KMS-11 (cell line): Measurements from ENCODE around the gene HAS3.

Experiments
- H2AFZ ChIP-seq: fragments of 200-600 bp; sonication (generic); 2 replicates; pipeline ENCODE4 v1.6.1; 2016; ENCODE audit warnings: antibody characterized with exemption, mixed run types, low read depth
- H3K27ac ChIP-seq: fragments of 200-600 bp; sonication (generic); 2 replicates; pipeline ENCODE4 v1.6.1; 2016; ENCODE audit warnings: mild to moderate bottlenecking, mixed run types
- H3K27me3 ChIP-seq: fragments of 200-600 bp; sonication (generic); 2 replicates; pipeline ENCODE4 v1.6.1; 2017; ENCODE audit warnings: mild to moderate bottlenecking, low read depth, mixed run types, moderate library complexity; ENCODE audit not compliant: insufficient read depth
- H3K36me3 ChIP-seq: fragments of 200-600 bp; sonication (generic); 2 replicates; pipeline ENCODE4 v1.6.1; 2017; ENCODE audit warnings: mild to moderate bottlenecking, mixed run types; ENCODE audit not compliant: insufficient read depth
- H3K4me1 ChIP-seq: fragments of 200-600 bp; sonication (generic); 2 replicates; pipeline ENCODE4 v1.6.1; 2016; ENCODE audit warnings: mild to moderate bottlenecking, low read depth, mixed run types; ENCODE audit not compliant: poor library complexity, severe bottlenecking
- H3K4me2 ChIP-seq: fragments of 200-600 bp; sonication (generic); 2 replicates; pipeline ENCODE4 v1.7.0; 2016; ENCODE audit warnings: mild to moderate bottlenecking, mixed run types
- H3K4me3 ChIP-seq: fragments of 200-600 bp; sonication (generic); IDR thresholded peaks from 2 replicates; pipeline ENCODE4 v1.6.1; 2017; ENCODE audit warnings: low read depth, low read length, mixed read lengths; ENCODE audit not compliant: insufficient read depth
- H3K79me2 ChIP-seq: fragments of 200-600 bp; sonication (generic); 2 replicates; pipeline ENCODE4 v1.6.1; 2016; ENCODE audit warnings: low read depth, mixed run types; ENCODE audit not compliant: insufficient read depth
- H3K9ac ChIP-seq: fragments of 200-600 bp; sonication (generic); 2 replicates; pipeline ENCODE4 v1.6.1; 2016; ENCODE audit warnings: mild to moderate bottlenecking, mixed run types
- H4K20me1 ChIP-seq: fragments of 200-600 bp; sonication (generic); 2 replicates; pipeline ENCODE4 v1.6.1; 2016; ENCODE audit warnings: mild to moderate bottlenecking, mixed run types; ENCODE audit not compliant: insufficient read depth
- CTCF ChIP-seq: fragments of 200-600 bp; sonication (generic); conservative IDR thresholded peaks from 2 replicates; pipeline ENCODE4 v1.6.1; 2017; ENCODE audit warnings: low read depth, mild to moderate bottlenecking, antibody characterized with exemption, low read length, moderate library complexity, mixed read lengths

Gene HAS3

DNA sequence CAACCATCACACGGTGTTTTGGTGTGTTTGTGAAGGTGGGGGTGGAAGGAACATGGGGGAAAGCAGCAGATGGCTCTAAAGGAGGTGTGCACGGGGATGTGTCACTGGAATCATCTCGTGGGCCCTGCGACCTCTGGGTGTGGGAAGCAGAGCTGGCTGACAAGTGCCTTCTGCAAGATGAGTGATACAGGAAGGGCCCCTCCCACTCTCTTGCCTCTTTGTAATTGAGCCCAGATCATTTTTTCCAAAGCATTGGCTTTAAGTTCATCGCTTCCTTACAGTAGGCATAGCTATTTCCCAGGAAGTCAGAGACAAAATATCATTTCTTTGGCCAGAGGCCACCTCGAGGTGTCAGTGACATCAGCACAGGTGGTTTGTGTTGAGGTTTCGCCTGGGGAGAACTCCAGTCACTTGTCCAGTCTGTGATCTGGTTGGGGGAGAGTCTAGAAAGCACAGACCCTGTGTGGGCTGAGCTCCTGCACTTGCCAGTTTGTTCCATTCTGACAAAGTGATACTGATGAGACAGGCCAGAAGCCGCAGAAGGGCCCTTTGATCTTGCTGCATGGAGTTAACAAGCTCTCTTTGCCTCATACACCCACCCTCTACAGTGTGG is 60.9 kb downstream of the HAS3 start:
- Histone ChIP-seq H4K20me1 (no peaks in the 10 kb centered on the region), H3K36me3 (no peaks in the 10 kb centered on the region; the same call in 1 of the 2 replicates), H3K4me2 (no peak overlapping the region), H3K79me2 (no peaks in the 10 kb centered on the region), H3K4me3 (no peak overlapping the region), H3K4me1 (no peaks in the 10 kb centered on the region), H2AFZ (no peak overlapping the region), H3K9ac (no peak overlapping the region), H3K27me3 (no peaks in the 10 kb centered on the region), H3K27ac (no peak overlapping the region)
- no peak for TF ChIP-seq CTCF

DNA sequence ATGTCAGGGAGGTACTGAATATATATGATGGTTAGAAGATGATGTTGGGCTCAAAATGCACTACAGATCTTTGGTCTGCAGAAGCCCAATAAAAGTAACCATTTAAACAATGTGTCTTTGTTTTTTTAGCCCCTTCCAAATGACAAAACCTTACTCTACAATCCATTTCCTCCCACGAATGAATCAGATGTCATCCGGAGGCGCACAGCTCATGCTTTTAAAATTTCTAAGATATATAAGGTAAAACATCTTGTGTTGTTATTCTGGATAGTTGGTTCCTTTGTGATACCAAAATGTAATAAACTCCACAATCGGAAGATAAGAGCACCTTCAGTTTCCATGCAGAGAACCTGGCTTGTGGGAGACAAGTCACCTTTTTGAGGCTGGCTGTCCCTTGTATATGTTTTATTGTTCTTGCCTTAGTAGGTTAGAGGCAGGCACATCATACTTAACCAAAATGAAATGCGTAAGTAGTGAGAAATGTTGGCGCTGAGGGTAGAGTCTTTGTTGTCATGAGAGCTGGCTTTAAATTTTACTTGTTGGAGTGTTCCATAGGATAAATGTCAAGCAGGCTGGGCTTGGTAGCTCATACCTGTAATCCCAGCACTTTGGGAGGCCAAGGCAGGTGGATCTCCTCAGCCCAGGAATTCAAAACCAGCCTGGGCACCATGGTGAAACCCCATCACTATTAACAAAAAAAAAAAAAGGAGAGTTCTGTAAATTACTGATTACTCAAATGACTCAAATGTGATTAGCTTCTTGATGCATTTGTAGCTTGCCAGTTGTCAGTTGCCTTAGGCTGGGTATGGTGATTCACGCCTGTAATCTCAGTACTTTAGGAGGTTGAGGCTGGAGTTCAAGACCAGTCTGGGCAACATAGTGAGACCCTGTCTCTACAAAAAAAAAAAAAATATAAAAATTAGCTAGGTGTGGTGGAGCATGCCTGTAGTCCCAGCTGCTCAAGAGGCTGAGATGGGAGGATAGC is 61.8 kb downstream of the HAS3 start:
- no peak overlapping the region for H3K9ac ChIP-seq
- no peaks in the 10 kb centered on the region for H3K4me1 ChIP-seq
- no peak overlapping the region for H3K27ac ChIP-seq
- TF ChIP-seq CTCF = no peak
- H3K79me2 ChIP-seq = no peaks in the 10 kb centered on the region
- H3K4me2 ChIP-seq = no peak overlapping the region
- H2AFZ ChIP-seq = no peak overlapping the region
- no peaks in the 10 kb centered on the region for H4K20me1 ChIP-seq
- H3K27me3 ChIP-seq = no peaks in the 10 kb centered on the region
- H3K4me3 ChIP-seq = no peak overlapping the region
- no peaks in the 10 kb centered on the region; the same call in 1 of the 2 replicates for H3K36me3 ChIP-seq
